SJCRH30 (cell line): ENCODE data around the gene LRRK1. TPM values are rescaled to one million over a fixed set of nuclear protein-coding genes. Genes with fewer than 3 reads are reported as not detected.

Experiments used
- DNase-seq, 2 experiments: peaks; one replicate each; pipeline ENCODE4 v3.0.0-alpha.2; 2015 to 2020
- H3K27ac ChIP-seq: fragments of 250-450 bp; sonication (Bioruptor Pico); 2 replicates; pipeline ENCODE4 v1.5.1; 2020; ENCODE audit warnings: mild to moderate bottlenecking, moderate library complexity
- H3K27me3 ChIP-seq: fragments of 250-450 bp; sonication (Bioruptor Pico); 2 replicates; pipeline ENCODE4 v1.5.1; 2020; ENCODE audit warnings: mild to moderate bottlenecking, moderate library complexity
- H3K36me3 ChIP-seq: fragments of 250-450 bp; sonication (Bioruptor Pico); 2 replicates; pipeline ENCODE4 v1.5.1; 2020; ENCODE audit warnings: mild to moderate bottlenecking, moderate library complexity
- H3K4me1 ChIP-seq: fragments of 250-450 bp; sonication (Bioruptor Pico); 2 replicates; pipeline ENCODE4 v1.5.1; 2020; ENCODE audit warnings: mild to moderate bottlenecking, moderate library complexity
- H3K4me3 ChIP-seq: fragments of 250-450 bp; sonication (Bioruptor Pico); 2 replicates; pipeline ENCODE4 v1.5.1; 2020; ENCODE audit warnings: mild to moderate bottlenecking, moderate library complexity
- H3K9me3 ChIP-seq: fragments of 250-450 bp; sonication (Bioruptor Pico); replicated peaks from 2 replicates; pipeline ENCODE4 v1.5.1; 2020; ENCODE audit warnings: mild to moderate bottlenecking, moderate library complexity
- total RNA-seq: library from RNA; depleted of rRNA; stranded (reverse); fragments of >200 nt; shearing (Covaris generic); gene quantifications from 2 replicates; pipeline ENCODE4 v1.2.3, GENCODE V29; 2014

LRRK1 gene
- total RNA-seq, 1 experiment from 2014 or later = 5.8 TPM

GRCh38 chr15:101003706-101004105, 84.5 kb downstream of the LRRK1 start:
- Histone ChIP-seq H3K36me3 (peaks cover 2% of the 10 kb centered on the region; the same call in 1 of the 2 replicates), H3K4me3 (no peak overlapping the region), H3K9me3 (no peaks in the 10 kb centered on the region; the same call in 1 of the 2 replicates), H3K4me1 (peaks cover 18% of the 10 kb centered on the region), H3K27me3 (no peaks in the 10 kb centered on the region), H3K27ac (no peak overlapping the region)
- DNase-seq = no peak

DNA sequence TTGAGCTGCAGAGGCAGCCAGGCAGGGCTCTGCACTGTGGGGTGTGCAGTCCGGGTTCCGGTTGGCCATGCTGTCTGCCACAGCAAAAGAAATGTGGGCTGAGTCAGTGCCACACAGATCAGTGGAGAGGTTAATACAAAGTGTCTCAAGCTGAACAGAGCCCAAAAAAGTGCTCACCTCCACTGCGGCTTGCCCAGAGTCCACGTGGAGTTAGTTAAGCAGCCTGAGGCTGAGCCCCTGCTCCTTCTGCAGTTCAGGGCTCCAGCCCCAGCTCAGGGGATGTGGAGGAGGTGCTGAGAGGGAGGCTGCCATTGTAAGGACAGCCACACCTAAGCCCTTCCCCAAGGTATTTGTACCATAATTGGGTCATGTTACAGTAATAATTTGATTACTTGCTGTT, 85.3 kb downstream of the LRRK1 start:
- Histone ChIP-seq H3K27ac (no peak overlapping the region), H3K27me3 (no peaks in the 10 kb centered on the region), H3K4me3 (no peak overlapping the region), H3K36me3 (peaks cover 2% of the 10 kb centered on the region; the same call in 1 of the 2 replicates), H3K9me3 (no peaks in the 10 kb centered on the region; the same call in 1 of the 2 replicates), H3K4me1 (peaks cover 18% of the 10 kb centered on the region)
- no peak for DNase-seq

GRCh38 chr15:101004986-101005747, 86.0 kb downstream of the LRRK1 start:
- no peak overlapping the region for H3K4me3 ChIP-seq
- H3K9me3 ChIP-seq = no peaks in the 10 kb centered on the region; the same call in 1 of the 2 replicates
- no peaks in the 10 kb centered on the region for H3K27me3 ChIP-seq
- peaks cover 2% of the 10 kb centered on the region; the same call in 1 of the 2 replicates for H3K36me3 ChIP-seq
- H3K4me1 ChIP-seq = peaks cover 18% of the 10 kb centered on the region
- no peak overlapping the region for H3K27ac ChIP-seq
- no peak for DNase-seq

DNA sequence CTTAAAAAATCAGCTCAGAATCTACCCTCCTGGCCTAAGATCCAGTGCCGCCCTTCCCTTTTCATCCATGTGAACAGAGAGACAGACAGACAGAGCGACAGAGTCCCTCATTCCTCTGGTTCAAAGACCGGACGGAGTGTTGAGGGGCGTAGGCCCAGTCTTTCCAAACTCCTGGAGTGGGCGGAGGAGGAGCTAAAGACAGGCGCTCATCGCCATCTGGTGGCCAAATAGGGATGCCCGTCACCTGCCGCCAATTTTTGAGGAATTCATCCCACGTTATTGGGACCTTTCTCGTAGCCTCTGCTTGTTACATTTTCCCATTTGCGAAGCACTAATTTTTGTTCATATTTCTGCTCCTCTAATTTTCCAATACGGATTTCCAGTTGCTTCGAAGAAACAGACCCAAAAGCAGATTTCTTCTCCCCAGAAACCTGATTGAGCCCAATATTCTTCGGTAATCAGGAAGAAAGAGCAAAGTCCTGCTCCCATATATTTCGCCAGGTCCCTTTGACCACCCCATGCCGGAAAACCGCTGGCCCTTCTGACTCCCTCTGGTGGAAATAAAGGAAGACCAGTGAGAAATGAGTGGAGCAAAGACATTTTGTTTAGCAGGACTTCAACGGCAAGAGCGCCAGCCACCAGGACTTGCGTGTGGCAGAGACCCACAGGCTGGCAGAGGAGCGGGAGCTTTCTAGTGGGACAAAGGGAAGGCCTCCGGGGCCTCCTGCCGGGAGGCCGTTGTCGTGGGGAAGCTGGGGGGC, 88.0 kb downstream of the LRRK1 start:
- Histone ChIP-seq H3K27me3 (no peaks in the 10 kb centered on the region), H3K36me3 (peaks cover under 1% of the 10 kb centered on the region; the same call in 1 of the 2 replicates), H3K4me1 (peaks cover 13% of the 10 kb centered on the region), H3K4me3 (peak overlapping the region; percentile 10), H3K27ac (peak overlapping the region; percentile 11; the same call in 1 of the 2 replicates), H3K9me3 (no peaks in the 10 kb centered on the region; the same call in 1 of the 2 replicates)
- peak; percentile 85 to 96 for DNase-seq

DNA sequence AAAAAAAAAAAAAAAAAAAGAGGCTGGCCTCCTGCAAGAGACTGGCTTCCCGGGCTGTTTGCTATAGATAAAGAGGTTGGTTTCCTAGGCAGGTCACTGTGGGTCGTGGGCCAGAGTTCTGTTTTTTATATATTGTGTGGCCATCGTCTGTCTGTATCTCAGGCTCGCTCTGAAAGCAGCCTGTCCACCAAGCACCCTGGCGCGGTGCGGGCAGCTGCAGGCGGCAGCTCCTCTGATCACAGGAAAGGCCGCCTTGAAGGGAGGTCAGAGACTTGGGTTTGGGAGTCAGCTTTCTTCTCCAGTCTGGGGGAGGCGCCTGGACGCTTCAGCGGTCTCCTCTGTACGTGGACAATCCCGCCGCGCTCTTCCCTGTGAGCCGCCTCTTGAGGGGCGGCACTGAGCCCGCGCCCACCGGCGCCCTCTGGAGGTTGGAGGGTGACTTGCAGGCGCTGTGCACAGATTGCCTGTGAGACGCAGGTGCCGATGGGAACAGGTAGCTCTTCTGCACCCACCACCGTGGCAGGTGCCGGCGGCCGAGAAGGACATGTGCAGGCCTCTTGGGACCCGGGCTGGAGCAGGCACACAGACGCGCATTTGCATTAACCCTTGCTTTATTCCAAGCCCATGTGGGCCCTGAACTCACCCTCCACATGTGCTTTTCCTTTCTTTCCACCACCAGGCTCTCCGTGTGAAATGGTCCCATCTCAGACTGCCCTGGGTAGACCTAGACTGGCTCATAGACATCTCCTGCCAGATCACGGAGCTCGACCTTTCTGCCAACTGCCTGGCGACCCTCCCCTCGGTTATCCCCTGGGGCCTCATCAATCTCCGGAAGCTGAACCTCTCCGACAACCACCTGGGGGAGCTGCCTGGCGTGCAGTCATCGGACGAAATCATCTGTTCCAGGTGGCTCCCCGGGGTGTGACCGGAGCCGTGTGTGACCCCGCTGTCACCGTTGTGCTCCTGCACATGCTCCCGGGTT, 89.3 kb downstream of the LRRK1 start:
- DNase-seq = peak; percentile 65 to 79
- no peaks in the 10 kb centered on the region for H3K36me3 ChIP-seq
- no peaks in the 10 kb centered on the region for H3K9me3 ChIP-seq
- peak overlapping the region; percentile 19 for H3K4me3 ChIP-seq
- no peak overlapping the region for H3K27ac ChIP-seq
- H3K27me3 ChIP-seq = no peaks in the 10 kb centered on the region
- 0 out of 2 replicates have a peak, but pooled peaks cover 9% of the 10 kb centered on the region for H3K4me1 ChIP-seq

GRCh38 chr15:101009176-101009575, 90.0 kb downstream of the LRRK1 start:
- Histone ChIP-seq H3K4me1 (0 out of 2 replicates have a peak, but pooled peaks cover 9% of the 10 kb centered on the region), H3K27me3 (no peaks in the 10 kb centered on the region), H3K4me3 (no peak overlapping the region), H3K36me3 (no peaks in the 10 kb centered on the region), H3K27ac (no peak overlapping the region), H3K9me3 (no peaks in the 10 kb centered on the region)
- DNase-seq = no peak

GRCh38 chr15:101010781-101011180, 91.6 kb downstream of the LRRK1 start:
- H3K36me3 ChIP-seq = no peaks in the 10 kb centered on the region
- no peak overlapping the region for H3K4me3 ChIP-seq
- DNase-seq = no peak
- no peak overlapping the region for H3K27ac ChIP-seq
- H3K27me3 ChIP-seq = no peaks in the 10 kb centered on the region
- H3K9me3 ChIP-seq = no peaks in the 10 kb centered on the region
- peaks cover 14% of the 10 kb centered on the region; the same call in 1 of the 2 replicates for H3K4me1 ChIP-seq

DNA sequence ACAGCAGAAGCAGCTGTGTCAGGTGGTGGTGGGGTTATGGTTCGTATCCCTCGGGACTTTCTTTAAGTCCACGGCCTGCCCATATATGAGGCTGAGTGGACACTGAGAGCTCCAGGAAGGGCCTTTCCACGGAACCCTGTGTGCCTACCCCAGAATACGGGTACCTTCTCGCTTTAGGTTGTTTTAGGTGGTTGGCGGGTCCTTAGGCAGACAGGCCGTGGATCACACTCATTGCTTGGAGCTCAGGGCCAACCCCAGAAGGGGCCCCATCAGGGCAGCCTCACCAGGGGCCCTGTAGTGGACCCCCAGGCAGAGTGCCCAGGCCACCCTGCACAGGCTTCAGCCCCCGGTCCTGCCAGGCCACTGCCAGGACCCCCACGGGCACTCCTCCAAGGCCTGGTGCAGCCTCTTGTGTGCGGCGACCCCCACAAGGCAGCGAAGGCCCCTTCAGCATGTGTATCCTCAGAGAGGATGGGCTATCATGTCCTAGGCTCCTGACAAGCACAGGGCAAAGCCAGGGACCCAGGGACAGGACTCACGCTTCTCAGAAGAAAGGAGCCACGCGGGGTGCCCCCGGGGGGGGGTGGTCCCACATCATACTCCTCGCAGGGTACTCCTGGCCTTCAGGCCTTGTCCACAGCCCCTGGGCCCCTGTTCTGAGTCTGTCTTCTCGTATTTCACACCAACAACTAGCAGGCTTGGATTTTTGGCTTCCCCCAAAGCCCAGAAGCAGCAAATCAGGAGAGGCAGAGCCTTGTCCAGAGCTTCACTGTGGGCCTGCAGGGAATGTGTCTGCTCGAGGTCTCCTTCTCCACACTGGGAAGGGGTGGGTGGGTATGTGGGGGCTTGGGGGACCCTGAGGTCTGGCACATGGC, 93.4 kb downstream of the LRRK1 start:
- DNase-seq = peak in 1 of 2 experiments; percentile 24

GRCh38 chr15:101013201-101013550, 94.0 kb downstream of the LRRK1 start:
- Histone ChIP-seq H3K4me1 (peaks cover 5% of the 10 kb centered on the region; the same call in 1 of the 2 replicates), H3K9me3 (no peaks in the 10 kb centered on the region), H3K27me3 (no peaks in the 10 kb centered on the region), H3K36me3 (no peaks in the 10 kb centered on the region), H3K4me3 (no peak overlapping the region), H3K27ac (no peak overlapping the region)
- DNase-seq = no peak

More for the DNA sequence above, 93.4 kb downstream of the LRRK1 start:
- Histone ChIP-seq H3K9me3 (no peaks in the 10 kb centered on the region), H3K27ac (no peak overlapping the region), H3K36me3 (no peaks in the 10 kb centered on the region), H3K4me1 (peaks cover 7% of the 10 kb centered on the region; the same call in 1 of the 2 replicates), H3K4me3 (no peak overlapping the region), H3K27me3 (no peaks in the 10 kb centered on the region)

DNA sequence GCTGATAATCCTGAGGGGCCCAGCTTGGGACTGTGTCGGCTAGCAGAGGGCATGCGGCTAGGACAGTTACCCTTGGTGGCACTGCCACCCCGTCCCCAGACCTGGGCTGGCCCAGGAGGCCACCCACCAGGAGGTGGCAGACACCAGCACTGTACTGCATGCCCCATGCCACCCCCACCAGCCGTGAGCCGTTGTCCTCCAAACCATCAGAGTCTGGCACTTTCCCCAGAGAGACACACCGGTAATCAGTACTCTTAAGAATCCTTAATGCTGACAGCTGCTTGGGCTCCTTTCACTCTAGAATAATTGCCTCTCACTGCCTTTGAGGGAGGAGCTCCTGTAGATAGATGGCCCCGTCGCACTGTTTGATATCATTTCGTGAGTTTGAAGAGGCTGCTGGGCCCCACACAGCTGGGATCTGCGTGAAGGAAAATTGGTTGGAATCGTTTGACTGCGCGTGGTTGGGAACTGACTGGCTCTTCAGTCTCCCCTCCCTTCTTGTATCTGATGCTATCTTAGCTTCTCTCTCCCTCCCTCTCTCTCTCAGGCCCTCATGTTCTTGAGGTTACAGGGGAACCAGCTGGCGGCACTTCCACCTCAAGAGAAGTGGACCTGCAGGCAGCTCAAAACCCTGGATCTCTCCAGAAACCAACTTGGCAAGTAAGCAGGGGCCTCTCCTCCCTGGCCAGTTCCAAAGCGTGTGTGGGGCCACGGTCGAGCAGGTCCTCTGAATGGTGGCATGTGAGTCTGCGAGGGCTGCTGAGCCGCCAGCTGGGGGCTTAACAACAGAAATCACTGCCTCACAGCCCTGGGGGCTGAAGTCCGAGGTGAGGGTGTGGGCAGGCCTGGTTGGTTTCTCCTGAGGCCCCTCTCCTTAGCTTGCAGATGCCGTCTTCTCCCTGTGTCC, 94.9 kb downstream of the LRRK1 start:
- Histone ChIP-seq H3K27ac (no peak overlapping the region), H3K27me3 (no peaks in the 10 kb centered on the region), H3K36me3 (no peaks in the 10 kb centered on the region), H3K9me3 (no peaks in the 10 kb centered on the region), H3K4me1 (peaks cover 5% of the 10 kb centered on the region; the same call in 1 of the 2 replicates), H3K4me3 (peak overlapping the region; percentile 7; the same call in 1 of the 2 replicates)
- DNase-seq = peak; percentile 30 to 58

DNA sequence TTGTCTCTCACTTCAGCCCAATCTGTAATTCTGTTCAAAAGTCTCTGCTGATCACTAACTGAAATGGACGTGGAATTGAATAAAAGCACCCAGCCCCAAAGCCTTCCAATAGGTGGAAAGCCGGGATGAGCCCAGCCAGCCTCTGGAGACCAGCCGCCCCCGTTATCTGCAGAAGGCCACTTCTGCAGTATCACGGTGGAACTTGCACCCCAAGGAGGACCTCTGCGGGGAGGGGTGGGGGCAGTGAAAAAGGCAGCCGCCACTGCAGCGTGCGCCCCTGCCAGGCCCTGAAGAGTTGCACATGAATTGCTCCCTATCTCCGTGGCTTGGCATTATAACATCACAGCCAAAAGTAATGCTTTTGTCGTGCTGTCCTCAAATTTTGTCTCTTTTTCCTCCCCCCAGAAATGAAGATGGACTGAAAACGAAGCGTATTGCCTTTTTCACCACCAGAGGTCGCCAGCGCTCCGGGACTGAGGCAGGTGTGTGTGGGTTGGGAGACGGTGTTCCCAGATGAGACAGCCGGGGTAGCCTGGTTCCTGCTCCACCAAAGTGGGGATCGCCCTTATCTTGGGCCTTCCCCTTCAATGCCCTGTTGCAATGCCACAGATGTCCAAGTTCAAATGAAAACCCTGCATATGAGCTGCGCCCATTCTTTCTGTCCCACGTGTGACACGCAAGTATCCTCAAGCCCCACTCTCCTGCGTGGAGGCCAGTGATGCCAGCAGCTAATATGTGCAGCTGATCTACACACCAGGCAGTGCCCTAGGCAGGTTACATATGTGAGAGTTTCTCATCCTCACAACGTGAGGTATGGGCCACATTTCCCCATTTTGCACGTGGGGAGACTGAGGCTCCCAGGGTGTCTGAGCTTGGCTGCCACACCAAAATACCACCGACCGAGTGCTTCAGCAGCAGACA, 96.0 kb downstream of the LRRK1 start:
- DNase-seq = peak; percentile 81 to 91
- no peaks in the 10 kb centered on the region for H3K9me3 ChIP-seq

DNA sequence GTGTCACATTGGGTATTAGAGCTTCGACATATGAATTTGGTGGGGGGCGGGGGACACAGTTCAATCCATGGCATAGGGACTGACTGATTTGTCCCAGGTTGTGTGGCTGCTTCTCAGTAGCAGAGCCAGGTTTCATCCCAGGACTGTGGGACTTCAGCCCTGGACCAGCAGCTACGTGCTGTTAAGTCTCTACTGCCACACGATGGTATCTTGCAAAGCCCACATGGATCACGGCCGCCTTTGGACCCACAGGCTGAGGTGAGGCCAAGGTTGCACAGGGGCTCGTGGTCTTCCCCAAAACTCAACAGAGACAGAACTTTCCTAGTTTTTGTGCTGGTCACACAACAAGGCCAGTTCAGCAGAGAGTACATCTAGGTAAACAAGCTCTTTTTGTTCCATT, 97.4 kb downstream of the LRRK1 start:
- no peak for DNase-seq
- Histone ChIP-seq H3K27me3 (no peaks in the 10 kb centered on the region), H3K4me1 (peaks cover 5% of the 10 kb centered on the region; the same call in 1 of the 2 replicates), H3K27ac (no peak overlapping the region), H3K36me3 (no peaks in the 10 kb centered on the region), H3K4me3 (no peak overlapping the region), H3K9me3 (no peaks in the 10 kb centered on the region)

More for the DNA sequence above, 96.0 kb downstream of the LRRK1 start:
- peaks cover 5% of the 10 kb centered on the region; the same call in 1 of the 2 replicates for H3K4me1 ChIP-seq
- H3K27me3 ChIP-seq = no peaks in the 10 kb centered on the region
- no peak overlapping the region for H3K4me3 ChIP-seq
- no peaks in the 10 kb centered on the region for H3K36me3 ChIP-seq
- no peak overlapping the region for H3K27ac ChIP-seq
